Activated gamma-delta T cell treated with Interleukin-2 at 50 U/mL for 16 hours (primary cell): ENCODE results near the gene CLEC16A.

Experiments used
- DNase-seq: peaks from one replicate; pipeline ENCODE4 v3.0.0-alpha.2; 2020

CLEC16A gene

GRCh38 chr16:10967986-10968385, 23.6 kb downstream of the CLEC16A start:
- no peak for DNase-seq

GRCh38 chr16:10968498-10968897, 24.1 kb downstream of the CLEC16A start:
- no peak for DNase-seq

- no peak for DNase-seq
Observed at GRCh38 chr16:10969615-10970014, 25.3 kb downstream of the CLEC16A start.

- no peak for DNase-seq
Observed at GRCh38 chr16:10970065-10970464, 25.7 kb downstream of the CLEC16A start.

GRCh38 chr16:10971560-10971961, 27.2 kb downstream of the CLEC16A start:
- peak; percentile 38 for DNase-seq

- no peak for DNase-seq
Observed at GRCh38 chr16:10972108-10972818, 27.9 kb downstream of the CLEC16A start.

GRCh38 chr16:10972819-10973464, 28.6 kb downstream of the CLEC16A start:
- no peak for DNase-seq

GRCh38 chr16:10976634-10977033, 32.3 kb downstream of the CLEC16A start:
- DNase-seq = no peak

- no peak for DNase-seq
Observed at GRCh38 chr16:10978124-10978523, 33.8 kb downstream of the CLEC16A start.

GRCh38 chr16:10978871-10979446, 34.6 kb downstream of the CLEC16A start:
- no peak for DNase-seq

GRCh38 chr16:10979717-10980601, 35.6 kb downstream of the CLEC16A start:
- no peak for DNase-seq

GRCh38 chr16:10980813-10981212, 36.4 kb downstream of the CLEC16A start:
- no peak for DNase-seq

- DNase-seq = no peak
Observed at GRCh38 chr16:10981697-10982216, 37.4 kb downstream of the CLEC16A start.

- DNase-seq = no peak
Observed at GRCh38 chr16:10982465-10983150, 38.2 kb downstream of the CLEC16A start.

GRCh38 chr16:10983159-10983558, 38.8 kb downstream of the CLEC16A start:
- no peak for DNase-seq

- DNase-seq = no peak
Observed at GRCh38 chr16:10984509-10984908, 40.1 kb downstream of the CLEC16A start.

GRCh38 chr16:10987361-10988163, 43.2 kb downstream of the CLEC16A start:
- no peak for DNase-seq

- no peak for DNase-seq
Observed at GRCh38 chr16:10988164-10988803, 43.9 kb downstream of the CLEC16A start.

- no peak for DNase-seq
Observed at GRCh38 chr16:10988879-10989278, 44.5 kb downstream of the CLEC16A start.

- no peak for DNase-seq
Observed at GRCh38 chr16:10989559-10989958, 45.2 kb downstream of the CLEC16A start.

GRCh38 chr16:10990378-10990777, 46.0 kb downstream of the CLEC16A start:
- no peak for DNase-seq
